NCI-H2081 (cell line): Measurements from ENCODE around the gene IER5.

ENCODE experiments used
- DNase-seq, 2 experiments: peaks; one replicate each; lab custom pipeline; 2025; lab: John Stamatoyannopoulos, UW

Gene IER5

GRCh38 chr1:181135437-181135731 is 46.9 kb downstream of the IER5 start:
- peak in 1 of 2 experiments; percentile 12 for DNase-seq

- no peak for DNase-seq
Measured at GRCh38 chr1:181135815-181136737, 47.6 kb downstream of the IER5 start.

- DNase-seq, result no peak
Measured at GRCh38 chr1:181136738-181137122, 48.2 kb downstream of the IER5 start.

GRCh38 chr1:181137217-181137743 is 48.8 kb downstream of the IER5 start:
- no peak for DNase-seq

- DNase-seq, result no peak
Measured at GRCh38 chr1:181139631-181140061, 51.1 kb downstream of the IER5 start.

GRCh38 chr1:181140398-181140797 is 51.9 kb downstream of the IER5 start:
- DNase-seq, result no peak

GRCh38 chr1:181140891-181141290 is 52.4 kb downstream of the IER5 start:
- DNase-seq, result no peak

GRCh38 chr1:181141431-181141910 is 53.0 kb downstream of the IER5 start:
- DNase-seq, result no peak
